Measurements from ENCODE around the gene NRF1.

- TF ChIP-seq CTCF (IDR thresholded peaks at IDR 0.05; ENCODE audit: low read depth, low read length): no peak
- no peak for TF ChIP-seq MAX (IDR thresholded peaks at IDR 0.05; ENCODE audit: low read depth, low read length)
- TF ChIP-seq MYC (IDR thresholded peaks at IDR 0.05; ENCODE audit: low read depth, low read length): no peak
Observed at GRCh38 chr7:129661645-129662182, 50.2 kb downstream of the NRF1 start.
